Gastroesophageal sphincter (tissue), 4 donors: ENCODE results near the gene LYSET. TPM values are rescaled to one million over a fixed set of nuclear protein-coding genes. Genes with fewer than 3 reads are reported as not detected.
"Not testable (repeated sequence)": the region's sequence is repeated elsewhere in the genome, so short reads cannot be mapped to it uniquely, and the experiment has no call there.

Experiments
- ATAC-seq: fragments of 150-250 bp; one replicate; pipeline ENCODE4 v1.9.1; 2016; ENCODE audit warnings: mild to moderate bottlenecking, moderate library complexity
- H3K27ac ChIP-seq, 4 donors: fragments of 200-600 bp; sonication (generic) in 3 of 4; 1 replicate in 3 of 4; 2 replicates in 1 of 4; pipeline ENCODE4 v1.5.1; 2016 to 2019
- H3K27me3 ChIP-seq: fragments of 200-600 bp; sonication (generic); one replicate; pipeline ENCODE4 v1.5.1; 2019
- H3K36me3 ChIP-seq, 2 donors: fragments of 200-600 bp; sonication (generic); one replicate each; pipeline ENCODE4 v1.5.1; 2019; ENCODE audit warnings: control low read depth in 1 of 2
- H3K4me1 ChIP-seq, 3 donors: fragments of 200-600 bp; sonication (generic); 1 replicate in 2 of 3; 2 replicates in 1 of 3; pipeline ENCODE4 v1.5.1; 2016 to 2019; ENCODE audit warnings: control low read depth in 2 of 3
- H3K4me3 ChIP-seq, 2 donors: fragments of 200-600 bp; sonication (generic); one replicate each; pipeline ENCODE4 v1.5.1; 2019; ENCODE audit warnings: mild to moderate bottlenecking in 1 of 2, moderate library complexity in 1 of 2
- H3K9me3 ChIP-seq, 3 donors: fragments of 200-600 bp; sonication (generic); one replicate each; pipeline ENCODE4 v1.5.1; 2017 to 2019; ENCODE audit warnings: control low read depth in 2 of 3
- CTCF ChIP-seq, 4 experiments: fragments of 200-600 bp in 2 of 4; fragments of 450-650 bp in 2 of 4; sonication (generic) in 1 of 4; IDR thresholded peaks; one replicate each; pipeline ENCODE4 v1.5.1; 2017 to 2019; ENCODE audit warnings: antibody characterized with exemption in 4 of 4, mild to moderate bottlenecking in 2 of 4, moderate library complexity in 2 of 4
- EP300 ChIP-seq: sonication (generic); formaldehyde crosslinking; IDR thresholded peaks from one replicate; pipeline ENCODE4 v1.6.1; 2017; ENCODE audit warnings: antibody characterized with exemption, mild to moderate bottlenecking
- POLR2A ChIP-seq, 2 donors: fragments of 450-650 bp; IDR thresholded peaks; one replicate each; pipeline ENCODE4 v1.6.1; 2017; ENCODE audit warnings: antibody characterized with exemption in 2 of 2, mild to moderate bottlenecking in 2 of 2, moderate library complexity in 1 of 2
- POLR2AphosphoS5 ChIP-seq: sonication (generic); formaldehyde crosslinking; IDR thresholded peaks from one replicate; pipeline ENCODE4 v1.6.1; 2017; ENCODE audit warnings: antibody characterized with exemption
- WGBS, 2 donors: methylation state at CpG; one replicate each; pipeline ENCODE4 v1.1.5; 2018; ENCODE audit warnings: low coverage in 1 of 2; 5-methylcytosine and 5-hydroxymethylcytosine counted together
- total RNA-seq, 4 donors: library from RNA; depleted of rRNA; stranded (reverse); fragments of >200 nt; gene quantifications; one replicate each; pipeline ENCODE4 v1.1.0, GENCODE V29; 2016

LYSET gene
- total RNA-seq, 4 donors from 2014 or later: 8.7 to 16.8 (median 12.9) TPM

GRCh38 chr14:93173943-93174395, 11.1 kb upstream of the LYSET start:
- no peaks in the 10 kb centered on the region for H3K4me1 ChIP-seq
- 19 to 30% methylated on average over 8 to 9 of the region's 10 CpGs for WGBS, 2 donors
- H3K4me3 ChIP-seq: no peak overlapping the region
- no peak for ATAC-seq
- H3K27me3 ChIP-seq: no peaks in the 10 kb centered on the region
- TF ChIP-seq EP300 (no peak), CTCF (IDR thresholded peaks at IDR 0.05) (no peak), POLR2AphosphoS5 (no peak), POLR2A (IDR thresholded peaks at IDR 0.05) (no peak)
- H3K27ac ChIP-seq: no peak overlapping the region
- no peaks in the 10 kb centered on the region for H3K36me3 ChIP-seq
- H3K9me3 ChIP-seq: no peaks in the 10 kb centered on the region

DNA sequence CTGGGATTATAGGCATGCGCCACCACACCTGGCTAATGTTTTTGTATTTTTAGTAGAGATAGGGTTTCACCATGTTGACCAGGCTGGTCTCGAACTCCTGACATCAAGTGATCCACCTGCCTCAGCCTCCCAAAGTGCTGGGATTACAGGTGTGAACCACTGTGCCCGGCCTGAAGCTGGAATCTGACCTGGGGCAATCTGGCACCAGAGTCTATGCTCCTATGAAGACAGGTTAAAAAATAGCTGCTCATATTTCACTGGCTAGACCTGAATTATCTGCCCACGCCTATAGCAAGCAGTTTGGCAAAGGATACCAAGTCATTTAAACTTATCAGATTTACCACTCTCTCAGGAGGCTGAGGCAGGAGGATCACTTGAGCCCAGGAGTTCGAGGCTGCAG, 10.4 kb upstream of the LYSET start:
- H3K4me1 ChIP-seq, H3K9me3 ChIP-seq, H3K4me3 ChIP-seq, H3K27me3 ChIP-seq, H3K27ac ChIP-seq, H3K36me3 ChIP-seq, ATAC-seq: not testable (repeated sequence)
- WGBS, 2 donors: 66 to 93% methylated on average over 2 of the region's 5 CpGs

DNA sequence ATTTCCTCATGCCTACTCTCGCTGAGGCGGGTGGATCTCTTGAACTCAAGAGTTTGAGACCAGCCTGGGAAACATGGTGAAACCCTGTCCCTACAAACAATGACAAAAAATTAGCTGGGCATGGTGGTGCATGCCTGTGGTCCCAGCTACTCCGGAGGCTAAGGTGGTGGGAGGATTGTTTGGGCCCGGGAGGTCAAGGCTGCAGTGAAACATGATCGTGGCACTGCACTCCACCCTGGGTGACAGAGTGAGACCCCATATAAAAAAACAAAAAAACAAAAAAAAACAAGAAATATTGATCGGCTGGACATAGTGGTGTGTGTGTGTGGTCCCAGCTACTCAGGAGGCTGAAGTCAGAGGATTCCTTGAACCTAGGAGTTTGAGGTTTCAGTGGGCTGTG, 9.6 kb upstream of the LYSET start:
- ATAC-seq: no peak
- WGBS, 2 donors: 84 to 86% methylated on average over 3 to 4 of the region's 6 CpGs
- no peaks in the 10 kb centered on the region for H3K4me1 ChIP-seq
- H3K9me3 ChIP-seq: no peaks in the 10 kb centered on the region
- H3K4me3 ChIP-seq: no peak overlapping the region
- TF ChIP-seq POLR2A (IDR thresholded peaks at IDR 0.05) (no peak), EP300 (no peak), CTCF (IDR thresholded peaks at IDR 0.05) (no peak), POLR2AphosphoS5 (no peak)
- H3K27ac ChIP-seq: no peak overlapping the region
- no peaks in the 10 kb centered on the region for H3K27me3 ChIP-seq
- H3K36me3 ChIP-seq: no peaks in the 10 kb centered on the region

DNA sequence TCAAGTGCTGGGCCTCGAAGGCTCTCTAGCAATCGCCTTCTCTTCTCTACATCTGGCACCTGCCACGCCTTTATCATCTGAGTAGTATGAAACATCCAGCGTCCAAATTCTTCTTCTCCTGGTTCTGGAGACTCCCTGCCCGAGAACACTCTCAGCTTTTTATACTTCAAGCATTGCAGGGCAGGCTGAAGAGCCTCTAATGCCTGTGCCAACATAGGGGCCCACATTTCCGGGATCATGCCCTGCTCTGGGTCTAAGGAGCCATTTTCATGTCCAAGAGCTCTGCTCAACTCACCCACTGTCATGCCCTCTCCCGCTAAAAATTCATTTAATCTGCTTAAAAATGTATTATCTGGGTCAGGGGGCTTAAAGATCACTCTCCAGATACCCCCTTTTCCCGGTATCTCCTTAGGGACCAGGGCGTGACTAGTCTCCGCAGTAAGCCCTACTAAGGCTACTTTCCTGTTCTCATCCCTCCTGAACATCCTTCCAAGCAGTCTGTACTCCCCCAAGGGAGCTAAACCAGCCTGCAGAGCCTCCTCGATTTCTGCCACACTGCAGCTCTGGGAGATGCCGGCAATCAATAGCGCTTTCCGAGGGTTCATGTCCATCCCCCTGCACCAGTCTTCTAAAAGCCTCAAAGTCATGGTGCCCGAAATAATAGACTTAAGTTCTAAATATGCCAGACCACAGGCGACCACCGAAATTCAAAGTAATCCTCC, 1.4 kb upstream of the LYSET start:
- peak overlapping the region; percentile 73 to 97 (median 94) for H3K27ac ChIP-seq
- TF ChIP-seq EP300 (no peak), CTCF (IDR thresholded peaks at IDR 0.05) (no peak), POLR2A (IDR thresholded peaks at IDR 0.05) (no peak), POLR2AphosphoS5 (no peak)
- no peaks in the 10 kb centered on the region for H3K27me3 ChIP-seq
- WGBS, 2 donors: 47 to 64% methylated on average over 8 to 13 of the region's 17 CpGs
- H3K9me3 ChIP-seq: no peaks in the 10 kb centered on the region
- peaks cover 7 to 49% (median 10%) of the 10 kb centered on the region in 3 donors for H3K4me1 ChIP-seq
- ATAC-seq: no peak
- H3K36me3 ChIP-seq: peaks cover 0 to 45% of the 10 kb centered on the region in 2 donors
- peak overlapping the region; percentile 85 to 87 for H3K4me3 ChIP-seq

DNA sequence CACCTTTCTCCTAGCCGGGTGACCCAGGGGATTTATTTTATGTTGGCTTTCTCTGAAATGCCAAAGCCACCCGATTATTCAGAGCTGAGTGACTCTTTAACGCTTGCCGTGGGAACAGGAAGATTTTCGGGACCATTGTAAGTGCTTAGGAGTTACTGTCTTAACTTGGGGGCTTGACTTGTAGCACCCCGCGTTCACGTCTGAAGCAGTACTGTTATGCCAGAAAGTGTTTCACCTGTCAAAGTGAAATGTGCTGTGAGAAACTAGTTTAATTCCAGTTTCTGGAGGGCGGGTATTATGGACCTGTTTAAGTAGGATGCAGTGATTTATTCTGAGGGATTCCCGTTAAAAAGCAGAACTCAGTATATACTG, 218 bp downstream of the LYSET start:
- H3K36me3 ChIP-seq: peaks cover 0 to 53% of the 10 kb centered on the region in 2 donors
- H3K4me3 ChIP-seq: peak overlapping the region; percentile 85 to 87
- ATAC-seq: no peak
- H3K27me3 ChIP-seq: no peaks in the 10 kb centered on the region
- TF ChIP-seq EP300 (no peak), CTCF (IDR thresholded peaks at IDR 0.05) (no peak), POLR2A (IDR thresholded peaks at IDR 0.05) (no peak), POLR2AphosphoS5 (no peak)
- 0% methylated on average over 2 to 8 of the region's 10 CpGs for WGBS, 2 donors
- H3K27ac ChIP-seq: peak overlapping the region; percentile 89 to 97 (median 94)
- H3K9me3 ChIP-seq: no peaks in the 10 kb centered on the region
- peaks cover 7 to 49% (median 10%) of the 10 kb centered on the region in 3 donors for H3K4me1 ChIP-seq
